ENCODE measurements around the gene UBTF. TPM values are rescaled to one million over a fixed set of nuclear protein-coding genes. Genes with fewer than 3 reads are reported as not detected.
A peak's percentile ranks its signal among the peaks of the same experiment; 100 is the strongest.

UBTF gene
- total and polyA plus RNA-seq, 9 donors: 29.6 to 128 (median 81.5) TPM

- Histone ChIP-seq H3K27me3 (no peaks in the 10 kb centered on the region), H3K36me3 (no peaks in the 10 kb centered on the region), H3K4me3 (no peak overlapping the region), H3K27ac (no peak overlapping the region), H3K9me3 (no peaks in the 10 kb centered on the region), H3K4me1 (ENCODE audit: insufficient read depth) (peaks cover 2% of the 10 kb centered on the region)
- no peak for DNase-seq
- intact Hi-C loops (cut with DNase I): loop anchor here in 1 of 4 donors (10.0 kb wide), 1 partner anchor 147 kb away; no protein-coding TSS in a partner anchor
- 80 to 85% (median 82%) methylated on average over 17 of the region's 17 CpGs for WGBS, 3 donors
- no peak for TF ChIP-seq POLR2A (IDR thresholded peaks at IDR 0.05)
- no peak for TF ChIP-seq EP300 (IDR thresholded peaks at IDR 0.05)
Measured at GRCh38 chr17:44207319-44207718, 12.2 kb downstream of the UBTF start.

- intact Hi-C loops (cut with DNase I): loop anchor here in 1 of 4 donors (10.0 kb wide), 1 partner anchor 148 kb away; no protein-coding TSS in a partner anchor
- TF ChIP-seq POLR2A (IDR thresholded peaks at IDR 0.05) (no peak), CTCF (IDR thresholded peaks at IDR 0.05) (no peak), EP300 (IDR thresholded peaks at IDR 0.05) (no peak)
- peaks cover 2% of the 10 kb centered on the region for H3K4me1 ChIP-seq (ENCODE audit: insufficient read depth)
- no peak for DNase-seq
- no peaks in the 10 kb centered on the region for H3K9me3 ChIP-seq
- no peak overlapping the region for H3K27ac ChIP-seq
- WGBS, 3 donors: 73 to 89% (median 78%) methylated on average over 6 of the region's 6 CpGs
- no peaks in the 10 kb centered on the region for H3K27me3 ChIP-seq
- no peaks in the 10 kb centered on the region for H3K36me3 ChIP-seq
- H3K4me3 ChIP-seq: no peak overlapping the region
Measured at GRCh38 chr17:44206825-44207155, 12.7 kb downstream of the UBTF start.

- 27 to 38% (median 36%) methylated on average over 13 of the region's 13 CpGs for WGBS, 3 donors
- Histone ChIP-seq H3K4me3 (no peak overlapping the region), H3K9me3 (no peaks in the 10 kb centered on the region), H3K36me3 (no peaks in the 10 kb centered on the region), H3K4me1 (ENCODE audit: insufficient read depth) (peaks cover 2% of the 10 kb centered on the region), H3K27me3 (no peaks in the 10 kb centered on the region), H3K27ac (no peak overlapping the region)
- no peak for TF ChIP-seq EP300 (IDR thresholded peaks at IDR 0.05)
- no peak for TF ChIP-seq POLR2A (IDR thresholded peaks at IDR 0.05)
- TF ChIP-seq CTCF (IDR thresholded peaks at IDR 0.05): no peak
- no peak for DNase-seq
- intact Hi-C loops (cut with DNase I): loop anchor here in 1 of 4 donors (10.0 kb wide), 1 partner anchor 149 kb away; no protein-coding TSS in a partner anchor
Measured at GRCh38 chr17:44205962-44206824, 13.3 kb downstream of the UBTF start.

- 33 to 35% (median 35%) methylated on average over 5 of the region's 5 CpGs for WGBS, 3 donors
- Histone ChIP-seq H3K4me3 (no peak overlapping the region), H3K36me3 (no peaks in the 10 kb centered on the region), H3K9me3 (no peaks in the 10 kb centered on the region), H3K27ac (no peak overlapping the region), H3K27me3 (no peaks in the 10 kb centered on the region), H3K4me1 (ENCODE audit: insufficient read depth) (no peaks in the 10 kb centered on the region)
- intact Hi-C loops (cut with DNase I): loop anchor here in 1 of 4 donors (10.0 kb wide), 1 partner anchor 150 kb away; no protein-coding TSS in a partner anchor
- TF ChIP-seq CTCF (IDR thresholded peaks at IDR 0.05): no peak
- TF ChIP-seq EP300 (IDR thresholded peaks at IDR 0.05): no peak
- TF ChIP-seq POLR2A (IDR thresholded peaks at IDR 0.05): no peak
- DNase-seq: peak in 2 of 5 donors; percentile 53 to 55
Measured at GRCh38 chr17:44204441-44204882, 15.0 kb downstream of the UBTF start.

All from ovary (tissue), 9 donors.